AG04450 (cell line): ENCODE measurements around the gene WDR53. TPM values are rescaled to one million over a fixed set of nuclear protein-coding genes. Genes with fewer than 3 reads are reported as not detected.
A peak's percentile ranks its signal among the peaks of the same experiment; 100 is the strongest.
"Not testable (repeated sequence)": the region's sequence is repeated elsewhere in the genome, so short reads cannot be mapped to it uniquely, and the experiment has no call there.

Experiments
- CTCF ChIA-PET: fragments of 300-600, 350-600 bp; formaldehyde crosslinking; extraction: SDS; loops from one replicate; lab custom pipeline; 2022; ENCODE audit warnings: antibody characterized with exemption, inconsistent platforms; lab: Charles Lee
- POLR2A ChIA-PET: fragments of 350-600 bp; formaldehyde crosslinking; extraction: SDS; loops from one replicate; lab custom pipeline; 2021; ENCODE audit warnings: antibody characterized with exemption, inconsistent platforms; lab: Yijun Ruan, JAX
- DNase-seq: peaks from one replicate; pipeline ENCODE4 v3.0.0-alpha.2; 2011; ENCODE audit warnings: low read depth, low spot score
- H3K27ac ChIP-seq: one replicate; pipeline ENCODE4 v1.5.1; 2012; ENCODE audit warnings: low read depth, low read length, control low read depth
- H3K27me3 ChIP-seq: one replicate; pipeline ENCODE4 v1.6.0; 2012; ENCODE audit warnings: low read length; ENCODE audit not compliant: control insufficient read depth, insufficient read depth
- H3K4me3 ChIP-seq: 2 replicates; pipeline ENCODE4 v1.5.1; 2011; ENCODE audit warnings: mild to moderate bottlenecking, low read depth, low read length, control low read depth
- H3K9me3 ChIP-seq: 2 replicates; pipeline ENCODE4 v1.5.1; 2012; ENCODE audit warnings: low read length; ENCODE audit not compliant: control insufficient read depth, insufficient read depth
- polyA plus RNA-seq: library from polyadenylated mRNA; depleted of rRNA; stranded (reverse); fragments of >200 nt; gene quantifications from 2 replicates; pipeline ENCODE4 v1.2.3, GENCODE V29; 2011
- TF ChIP-seq, protein P1 (sequence below): IDR thresholded peaks from 2 replicates; pipeline ENCODE4 v1.5.1; 2011; ENCODE audit warnings: low read depth, low read length, control low read depth, inconsistent platforms

Gene WDR53
- polyA plus RNA-seq, 1 experiment: 6.8 TPM

- Histone ChIP-seq H3K9me3 (no peaks in the 10 kb centered on the region), H3K4me3 (no peak overlapping the region), H3K27me3 (peaks cover 2% of the 10 kb centered on the region), H3K27ac (no peak overlapping the region)
- ChIA-PET CTCF (interaction anchor here (1.0 kb wide), 1 partner anchor 18 kb away, joined by 3 read pairs; no protein-coding TSS in a partner anchor), POLR2A (no interaction called here)
- TF ChIP-seq, protein P1, sequence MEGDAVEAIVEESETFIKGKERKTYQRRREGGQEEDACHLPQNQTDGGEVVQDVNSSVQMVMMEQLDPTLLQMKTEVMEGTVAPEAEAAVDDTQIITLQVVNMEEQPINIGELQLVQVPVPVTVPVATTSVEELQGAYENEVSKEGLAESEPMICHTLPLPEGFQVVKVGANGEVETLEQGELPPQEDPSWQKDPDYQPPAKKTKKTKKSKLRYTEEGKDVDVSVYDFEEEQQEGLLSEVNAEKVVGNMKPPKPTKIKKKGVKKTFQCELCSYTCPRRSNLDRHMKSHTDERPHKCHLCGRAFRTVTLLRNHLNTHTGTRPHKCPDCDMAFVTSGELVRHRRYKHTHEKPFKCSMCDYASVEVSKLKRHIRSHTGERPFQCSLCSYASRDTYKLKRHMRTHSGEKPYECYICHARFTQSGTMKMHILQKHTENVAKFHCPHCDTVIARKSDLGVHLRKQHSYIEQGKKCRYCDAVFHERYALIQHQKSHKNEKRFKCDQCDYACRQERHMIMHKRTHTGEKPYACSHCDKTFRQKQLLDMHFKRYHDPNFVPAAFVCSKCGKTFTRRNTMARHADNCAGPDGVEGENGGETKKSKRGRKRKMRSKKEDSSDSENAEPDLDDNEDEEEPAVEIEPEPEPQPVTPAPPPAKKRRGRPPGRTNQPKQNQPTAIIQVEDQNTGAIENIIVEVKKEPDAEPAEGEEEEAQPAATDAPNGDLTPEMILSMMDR: no peak
- DNase-seq: no peak
Observed at GRCh38 chr3:196590279-196590678, 21.9 kb upstream of the WDR53 start.

- no peak for DNase-seq
- no peaks in the 10 kb centered on the region for H3K27me3 ChIP-seq
- H3K27ac ChIP-seq: no peak overlapping the region
- TF ChIP-seq, protein P1: no peak
- ChIA-PET POLR2A (no interaction called here), CTCF (interaction anchor here (0.5 to 1.0 kb wide), 4 partner anchors 11 to 72 kb away, joined by 3 to 5 read pairs (median 4); no protein-coding TSS in a partner anchor)
- H3K4me3 ChIP-seq: no peak overlapping the region
- no peaks in the 10 kb centered on the region for H3K9me3 ChIP-seq
Observed at GRCh38 chr3:196585044-196585757, 16.8 kb upstream of the WDR53 start.

DNA sequence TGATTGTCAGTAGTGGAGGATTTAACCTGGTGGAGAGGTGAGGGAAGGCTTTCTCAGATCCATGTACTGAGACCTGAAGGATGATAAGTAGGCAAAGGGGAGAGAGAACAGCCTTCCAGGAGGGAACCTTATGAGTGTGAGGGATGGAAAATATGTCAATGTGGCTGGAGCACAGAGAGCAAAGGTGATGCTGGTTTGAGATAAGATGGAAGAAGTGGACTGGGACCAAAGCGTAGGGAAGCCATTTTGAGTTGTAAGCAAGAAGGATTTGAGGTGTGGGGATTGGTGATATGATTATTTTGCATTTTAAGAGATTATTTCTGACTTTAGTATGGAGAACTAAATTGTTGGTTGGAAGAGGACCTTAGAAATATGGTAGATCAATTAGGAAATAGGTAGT lies 4.0 kb upstream of the WDR53 start:
- DNase-seq: no peak
- ChIA-PET CTCF (interaction anchor here (0.8 kb wide), 1 partner anchor 37 kb away, joined by 3 read pairs; no protein-coding TSS in a partner anchor), POLR2A (no interaction called here)
- no peak overlapping the region for H3K4me3 ChIP-seq
- no peak overlapping the region for H3K27ac ChIP-seq
- TF ChIP-seq, protein P1: no peak
- no peaks in the 10 kb centered on the region for H3K9me3 ChIP-seq
- H3K27me3 ChIP-seq: no peaks in the 10 kb centered on the region

- H3K4me3 ChIP-seq: not testable (repeated sequence)
Observed at GRCh38 chr3:196570332-196570731, 2.0 kb upstream of the WDR53 start.

DNA sequence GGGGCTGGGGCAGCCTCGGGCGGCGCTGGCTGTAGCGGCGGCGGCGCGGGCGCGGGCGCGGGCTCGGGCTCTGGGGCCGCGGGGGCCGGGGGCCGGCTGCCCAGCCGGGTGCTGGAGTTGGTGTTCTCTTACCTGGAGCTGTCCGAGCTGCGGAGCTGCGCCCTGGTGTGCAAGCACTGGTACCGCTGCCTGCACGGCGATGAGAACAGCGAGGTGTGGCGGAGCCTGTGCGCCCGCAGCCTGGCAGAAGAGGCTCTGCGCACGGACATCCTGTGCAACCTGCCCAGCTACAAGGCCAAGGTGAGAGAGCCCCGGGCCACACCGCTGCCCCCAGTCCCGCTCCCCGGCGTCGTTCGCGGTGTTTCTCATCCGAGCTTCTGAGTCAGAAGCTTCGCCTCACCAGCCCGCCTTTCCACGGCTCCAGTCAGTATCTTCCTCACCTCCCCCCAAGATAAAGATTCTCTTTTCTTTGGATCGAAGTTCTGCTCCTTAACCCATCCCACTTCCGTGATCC lies 706 bp upstream of the WDR53 start:
- ChIA-PET CTCF (interaction anchor here (1.0 to 1.2 kb wide), 2 partner anchors 12 to 41 kb away, joined by 3 to 12 read pairs; no protein-coding TSS in a partner anchor), POLR2A (interaction anchor here (1.0 to 1.3 kb wide), 3 partner anchors 15 to 299 kb away, joined by 3 read pairs; partner anchors contain the start of gene SENP5)
- no peaks in the 10 kb centered on the region for H3K27me3 ChIP-seq
- peak overlapping the region; percentile 52 for H3K27ac ChIP-seq
- no peak for DNase-seq
- H3K4me3 ChIP-seq: peak overlapping the region; percentile 100
- H3K9me3 ChIP-seq: no peaks in the 10 kb centered on the region
- TF ChIP-seq, protein P1: no peak

More at GRCh38 chr3:196570332-196570731, 2.0 kb upstream of the WDR53 start:
- H3K27ac ChIP-seq, H3K9me3 ChIP-seq, H3K27me3 ChIP-seq, DNase-seq: not testable (repeated sequence)
- CTCF ChIA-PET: interaction anchor here (0.7 kb wide), 1 partner anchor 498 kb away, joined by 5 read pairs; no protein-coding TSS in a partner anchor
- POLR2A ChIA-PET: interaction anchor here (0.7 kb wide), 1 partner anchor 14 kb away, joined by 5 read pairs; no protein-coding TSS in a partner anchor
